Upper lobe of left lung (tissue), 6 donors: ENCODE data around the gene RDX. TPM values are rescaled to one million over a fixed set of nuclear protein-coding genes. Genes with fewer than 3 reads are reported as not detected.

Experiments used
- ATAC-seq, 2 donors: fragments of 200-7000 bp; cut with Tn5 transposase; one replicate each; pipeline ENCODE4 v1.9.1; 2022; ENCODE audit warnings: mild to moderate bottlenecking in 2 of 2, moderate library complexity in 2 of 2; ENCODE audit not compliant: low FRiP score in 2 of 2
- DNase-seq, 2 donors: peaks; one replicate each; pipeline ENCODE4 v3.0.0-alpha.2; 2019 to 2020
- H3K27ac ChIP-seq, 4 donors: fragments of 200-600 bp; sonication (generic); one replicate each; pipeline ENCODE4 v1.5.1; 2016 to 2019
- H3K27me3 ChIP-seq, 4 donors: fragments of 200-600 bp; sonication (generic); one replicate each; pipeline ENCODE4 v1.5.1; 2017 to 2019
- H3K36me3 ChIP-seq, 4 donors: fragments of 200-600 bp; sonication (generic); one replicate each; pipeline ENCODE4 v1.5.1; 2016 to 2019
- H3K4me1 ChIP-seq, 4 donors: fragments of 200-600 bp; sonication (generic); one replicate each; pipeline ENCODE4 v1.5.1; 2018 to 2019
- H3K4me3 ChIP-seq, 4 donors: fragments of 200-600 bp; sonication (generic); one replicate each; pipeline ENCODE4 v1.5.1; 2017 to 2019; ENCODE audit warnings: mild to moderate bottlenecking in 2 of 4, moderate library complexity in 1 of 4
- H3K9me3 ChIP-seq, 4 donors: fragments of 200-600 bp; sonication (generic); one replicate each; pipeline ENCODE4 v1.5.1; 2018 to 2019
- EP300 ChIP-seq, 4 donors: sonication (generic); formaldehyde crosslinking; IDR thresholded peaks; one replicate each; pipeline ENCODE4 v1.5.1; 2017; ENCODE audit warnings: antibody characterized with exemption in 4 of 4, control low read depth in 2 of 4
- POLR2A ChIP-seq, 4 donors: fragments of 450-650 bp; IDR thresholded peaks; one replicate each; pipeline ENCODE4 v1.5.1; 2016 to 2017; ENCODE audit warnings: antibody characterized with exemption in 4 of 4, mild to moderate bottlenecking in 2 of 4
- POLR2AphosphoS5 ChIP-seq, 2 donors: sonication (generic); formaldehyde crosslinking; IDR thresholded peaks; one replicate each; pipeline ENCODE4 v1.5.1; 2017; ENCODE audit warnings: antibody characterized with exemption in 2 of 2
- WGBS, 2 donors: methylation state at CpG; one replicate each; pipeline ENCODE4 v1.1.5; 2017 to 2018; 5-methylcytosine and 5-hydroxymethylcytosine counted together
- total RNA-seq, 6 donors: library from RNA; depleted of rRNA in 4 of 6; stranded (reverse); fragments of >200 nt in 4 of 6; gene quantifications; one replicate each; pipeline versions ENCODE4 v1.1.0 to v1.2.1, GENCODE V29; 2016 to 2021
- donor health status: DM: no; HTN: no; CAD: no; lungs with moderate emphysema.
- donor health status: DM: no; HTN: yes; CAD: no; lungs with severe emphysema.

The RDX gene
- total RNA-seq, 6 donors from 2014 or later = 113 to 142 (median 121) TPM

DNA sequence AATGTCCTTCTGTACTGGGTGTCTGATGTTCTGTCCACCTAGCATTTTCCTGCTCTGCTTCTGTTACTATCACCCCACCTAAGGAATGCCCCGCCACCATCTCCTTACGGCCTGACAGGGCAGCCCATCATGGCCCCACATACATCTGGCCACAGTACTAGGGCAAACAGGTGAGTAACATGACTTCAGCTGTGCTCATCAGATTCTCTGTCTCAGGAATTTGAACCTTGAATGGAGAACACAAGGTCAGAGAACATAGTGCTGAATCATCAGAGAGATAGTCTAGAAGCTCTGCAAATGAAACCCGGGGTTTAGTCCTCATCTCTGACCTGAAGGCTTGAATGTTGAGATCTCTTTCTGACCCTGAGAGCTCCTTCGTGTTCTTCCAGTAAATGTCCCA lies 170.8 kb downstream of the RDX start:
- TF ChIP-seq POLR2AphosphoS5 (IDR thresholded peaks at IDR 0.05) (no peak), EP300 (IDR thresholded peaks at IDR 0.05) (no peak), POLR2A (IDR thresholded peaks at IDR 0.05) (no peak)
- H3K36me3 ChIP-seq = no peaks in the 10 kb centered on the region
- no peak for DNase-seq
- no peak overlapping the region for H3K4me3 ChIP-seq
- H3K27me3 ChIP-seq = no peaks in the 10 kb centered on the region
- ATAC-seq = no peak
- H3K4me1 ChIP-seq = peaks cover 0 to 15% (median 6%) of the 10 kb centered on the region in 4 donors
- WGBS, 2 donors = 95 to 96% methylated on average over 4 of the region's 4 CpGs
- no peaks in the 10 kb centered on the region for H3K9me3 ChIP-seq
- no peak overlapping the region for H3K27ac ChIP-seq

Other genes with a start within 250 kb of the RDX start
- gene ZC3H12C, start 203.2 kb downstream of the RDX start, total RNA-seq = 10 to 100 TPM in 5 of 6 donors, 1 to 10 TPM in 1; 5.5 to 24.5 (median 14.6) TPM
- 10 to 100 TPM; 14.7 to 26.0 (median 18.8) TPM for gene FDX1, start 133.3 kb upstream of the RDX start, total RNA-seq